ENCODE data around the gene PSKH1.

The PSKH1 gene

DNA sequence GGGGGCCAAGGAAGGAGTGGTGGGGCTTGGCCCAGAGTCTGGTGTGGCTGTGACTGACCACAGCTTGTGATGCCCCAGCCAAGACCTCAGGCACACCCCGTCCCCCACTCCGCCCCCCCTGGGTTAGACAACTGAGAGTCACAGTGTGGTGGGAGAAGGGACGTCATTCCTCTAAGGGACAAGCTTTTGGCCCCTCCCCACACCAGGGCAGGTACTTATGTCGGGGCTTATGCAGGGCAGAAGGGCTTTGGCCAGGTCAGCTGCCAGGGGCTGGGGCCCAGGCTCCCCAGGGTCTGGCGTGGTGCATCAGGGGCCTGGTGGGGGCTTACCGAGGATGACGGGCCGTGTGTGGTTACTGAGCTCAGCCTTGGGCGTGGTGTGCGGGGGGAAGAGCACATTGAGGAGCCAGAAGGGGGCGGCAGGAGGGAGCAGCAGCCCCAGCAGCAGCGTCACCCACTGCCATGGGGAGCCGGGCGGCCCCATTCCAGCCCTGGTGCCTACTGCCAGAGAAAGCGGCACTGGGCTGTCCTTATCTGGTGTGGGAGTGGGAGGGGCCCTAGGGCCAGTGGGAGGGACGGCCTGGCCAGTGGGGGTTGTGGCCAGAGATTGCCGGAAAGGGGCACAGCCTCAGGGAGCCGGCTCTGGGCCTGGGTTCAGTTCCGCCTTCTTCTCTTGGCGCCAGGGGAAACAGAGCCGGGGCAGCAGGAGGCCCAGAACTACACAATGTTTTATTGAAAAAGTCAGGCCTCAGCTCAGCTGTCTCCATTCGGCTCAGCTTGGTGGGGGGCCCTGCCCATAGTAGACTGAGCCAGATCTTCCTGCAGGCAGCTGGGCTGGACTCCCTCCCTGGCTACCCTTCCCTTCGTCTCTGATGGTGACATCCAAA is 50.8 kb downstream of the PSKH1 start, which contains the start of gene LCAT:
Gene LCAT, minus strand, starts transcription at position 502 of the 886 bp plus-strand sequence. Its CDS starts 19 bp downstream, at position 483.
- TF ChIP-seq JUND (IDR thresholded peaks at IDR 0.05; ENCODE audit: low read depth) = no peak
- in situ Hi-C loops (cut with HindIII; ENCODE audit: low pct_unique_long_range_greater_than_20kb, low sequenced_read_pairs) = no loop called here
- no peak for DNase-seq (ENCODE audit: low read depth in 1 of 2, low spot score in 1 of 2)

DNA sequence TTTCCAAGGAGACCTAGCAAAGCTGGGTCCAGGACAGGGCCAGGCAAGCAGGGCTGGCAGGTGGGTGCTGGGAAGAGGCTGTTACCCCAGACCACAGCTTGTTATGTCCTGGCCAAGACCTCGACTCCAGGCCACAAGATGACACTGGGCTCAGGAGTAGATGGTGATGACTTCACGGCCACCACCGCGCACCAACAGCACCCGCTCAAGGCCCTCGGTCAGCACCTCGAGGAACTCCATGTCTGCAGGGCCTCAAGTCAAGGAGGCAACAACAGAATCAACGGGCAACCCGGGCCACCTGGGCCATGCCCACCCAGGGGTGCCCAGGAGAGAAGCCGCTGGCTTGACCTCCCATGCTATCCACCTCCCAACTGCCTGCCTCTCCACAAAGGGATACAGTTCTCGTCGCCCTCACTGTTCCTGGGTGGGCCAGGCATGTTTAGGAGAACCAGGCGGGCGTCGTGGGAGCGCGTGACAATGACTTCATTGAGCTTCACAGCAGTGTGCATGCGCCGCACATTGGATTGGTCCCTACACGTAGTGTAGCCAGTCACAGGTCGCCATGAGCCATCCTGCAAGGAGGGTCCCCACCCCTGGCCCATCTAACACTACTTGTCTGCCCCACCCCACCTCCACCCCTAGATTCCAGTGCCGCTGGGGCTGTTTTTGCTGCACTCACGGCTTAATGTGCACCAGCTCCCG is 51.8 kb downstream of the PSKH1 start:
- DNase-seq (ENCODE audit: low read depth in 1 of 2, low spot score in 1 of 2) = no peak
- in situ Hi-C loops (cut with HindIII; ENCODE audit: low pct_unique_long_range_greater_than_20kb, low sequenced_read_pairs) = no loop called here
- TF ChIP-seq JUND (IDR thresholded peaks at IDR 0.05; ENCODE audit: low read depth) = no peak

DNA sequence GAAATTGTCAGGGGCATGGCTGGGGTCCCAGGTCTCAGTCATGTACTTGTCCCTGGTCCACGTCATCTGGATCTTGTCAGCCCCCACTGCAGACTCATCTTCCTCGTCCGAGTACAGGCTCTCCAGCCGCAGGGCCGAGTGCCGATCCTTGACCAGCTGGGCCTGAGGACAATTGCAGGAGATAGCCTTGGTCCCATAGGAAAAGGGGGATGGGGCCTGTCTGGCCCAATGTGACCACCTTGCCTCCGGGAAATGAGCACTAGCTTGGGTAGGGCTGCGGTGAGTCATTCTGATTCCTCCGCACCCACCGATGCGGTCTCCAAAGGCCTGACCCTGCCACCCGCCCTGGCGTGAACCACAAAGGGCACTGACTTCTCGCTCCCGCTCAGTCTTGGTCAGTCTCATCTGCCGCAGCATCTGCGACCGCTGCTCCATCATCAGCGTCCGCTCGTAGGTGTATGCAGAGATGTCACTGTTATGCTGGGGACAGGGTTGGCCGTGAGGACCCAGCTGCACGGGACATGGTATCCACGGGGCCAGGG is 52.4 kb downstream of the PSKH1 start:
- no peak for DNase-seq (ENCODE audit: low read depth in 1 of 2, low spot score in 1 of 2)
- no peak for TF ChIP-seq JUND (IDR thresholded peaks at IDR 0.05; ENCODE audit: low read depth)
- in situ Hi-C loops (cut with HindIII; ENCODE audit: low pct_unique_long_range_greater_than_20kb, low sequenced_read_pairs) = no loop called here

DNA sequence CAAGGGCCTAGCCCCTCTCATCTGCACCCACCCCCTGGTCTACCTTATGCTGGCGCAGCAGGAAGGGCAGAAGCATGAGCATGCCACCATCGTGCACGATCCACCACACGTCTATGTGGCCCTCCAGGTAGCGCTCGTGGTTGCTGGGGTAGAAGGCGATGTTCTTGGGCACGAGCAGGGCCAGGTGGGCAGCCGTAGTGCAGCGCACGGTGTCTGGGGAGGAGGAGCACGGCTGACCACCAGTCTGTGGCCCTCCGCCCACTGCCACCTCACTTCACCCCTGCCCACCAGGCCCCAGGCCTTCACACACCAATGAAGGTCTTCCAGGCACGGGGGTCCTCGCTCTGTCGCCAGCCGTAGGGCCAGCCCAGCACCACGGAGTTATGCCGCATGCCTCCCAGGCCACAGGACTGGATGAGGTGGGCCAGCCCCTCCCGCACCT is 53.1 kb downstream of the PSKH1 start:
- DNase-seq (ENCODE audit: low read depth in 1 of 2, low spot score in 1 of 2) = no peak
- in situ Hi-C loops (cut with HindIII; ENCODE audit: low pct_unique_long_range_greater_than_20kb, low sequenced_read_pairs) = no loop called here
- TF ChIP-seq JUND (IDR thresholded peaks at IDR 0.05; ENCODE audit: low read depth) = no peak

DNA sequence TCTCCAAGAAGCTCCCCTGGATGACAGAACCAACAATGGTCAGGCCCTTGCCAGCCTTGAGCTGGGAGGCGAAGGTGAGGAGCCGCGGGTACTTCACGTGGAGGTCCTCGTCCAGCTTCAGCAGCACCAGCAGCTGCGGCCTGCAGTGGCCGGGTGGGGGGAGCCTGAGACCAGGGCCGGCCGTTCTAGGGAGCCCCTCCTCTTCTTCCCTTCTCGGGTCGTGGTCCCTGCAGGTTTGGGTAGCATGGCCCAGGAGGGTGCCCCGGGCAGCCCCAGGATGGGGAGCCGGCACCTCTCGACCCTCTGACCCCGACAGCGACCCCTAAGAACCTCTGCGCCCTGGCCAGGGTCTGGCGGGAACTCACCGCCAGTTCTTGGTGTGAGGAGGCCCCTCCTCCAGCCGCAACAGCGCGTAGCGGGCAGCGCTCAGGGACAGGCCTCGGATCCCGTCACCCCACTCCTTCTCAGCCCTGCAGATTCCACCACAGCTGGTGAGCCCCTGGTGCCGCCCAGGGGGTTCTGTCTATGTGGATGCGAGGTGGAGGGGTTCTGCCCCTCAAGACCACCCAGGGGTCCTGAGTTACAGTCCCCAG is 54.0 kb downstream of the PSKH1 start:
- in situ Hi-C loops (cut with HindIII; ENCODE audit: low pct_unique_long_range_greater_than_20kb, low sequenced_read_pairs) = no loop called here
- no peak for DNase-seq (ENCODE audit: low read depth in 1 of 2, low spot score in 1 of 2)
- TF ChIP-seq JUND (IDR thresholded peaks at IDR 0.05; ENCODE audit: low read depth) = no peak

DNA sequence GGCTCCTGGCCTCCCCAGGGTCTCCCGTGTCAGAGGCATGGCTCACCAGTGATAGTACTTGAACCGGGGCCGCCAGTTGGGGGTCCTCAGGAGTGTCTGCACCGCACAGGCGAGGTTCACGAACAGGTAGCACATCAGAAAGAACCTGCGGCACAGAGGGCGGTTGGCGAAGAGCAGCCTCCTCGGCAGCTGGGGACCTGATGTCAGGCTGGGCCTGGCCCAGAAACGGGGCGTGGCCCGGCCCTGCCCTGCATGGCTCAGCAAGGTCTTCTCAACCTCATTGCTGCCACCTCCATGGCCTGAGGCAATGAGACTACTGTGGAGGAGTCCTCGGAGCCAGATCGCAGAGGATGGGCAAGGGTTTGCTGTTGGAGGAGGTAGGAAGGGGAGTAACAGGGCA is 55.0 kb downstream of the PSKH1 start:
- in situ Hi-C loops (cut with HindIII; ENCODE audit: low pct_unique_long_range_greater_than_20kb, low sequenced_read_pairs) = no loop called here
- no peak for TF ChIP-seq JUND (IDR thresholded peaks at IDR 0.05; ENCODE audit: low read depth)
- no peak for DNase-seq (ENCODE audit: low read depth in 1 of 2, low spot score in 1 of 2)

DNA sequence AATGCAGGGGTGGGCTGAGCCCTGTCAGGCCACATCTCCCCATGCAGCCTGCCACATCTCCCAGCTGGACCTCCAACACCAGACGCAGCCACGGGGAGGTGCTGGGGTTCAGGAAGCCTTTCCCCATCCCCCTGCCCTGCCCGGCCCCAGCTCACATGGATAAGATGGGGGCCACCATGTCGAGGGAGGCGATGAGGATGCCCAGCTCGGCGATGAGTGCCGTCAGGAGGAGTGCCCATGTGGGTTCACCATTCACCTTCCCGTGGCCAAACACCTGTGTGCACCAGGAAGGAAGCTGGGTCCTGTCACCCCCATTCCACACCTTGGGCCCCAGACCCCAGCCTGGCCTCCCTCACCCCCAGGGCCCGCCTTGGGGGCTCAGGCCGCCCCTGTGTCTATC is 56.6 kb downstream of the PSKH1 start:
- DNase-seq (ENCODE audit: low read depth in 1 of 2, low spot score in 1 of 2) = no peak
- in situ Hi-C loops (cut with HindIII; ENCODE audit: low pct_unique_long_range_greater_than_20kb, low sequenced_read_pairs) = no loop called here
- no peak for TF ChIP-seq JUND (IDR thresholded peaks at IDR 0.05; ENCODE audit: low read depth)

DNA sequence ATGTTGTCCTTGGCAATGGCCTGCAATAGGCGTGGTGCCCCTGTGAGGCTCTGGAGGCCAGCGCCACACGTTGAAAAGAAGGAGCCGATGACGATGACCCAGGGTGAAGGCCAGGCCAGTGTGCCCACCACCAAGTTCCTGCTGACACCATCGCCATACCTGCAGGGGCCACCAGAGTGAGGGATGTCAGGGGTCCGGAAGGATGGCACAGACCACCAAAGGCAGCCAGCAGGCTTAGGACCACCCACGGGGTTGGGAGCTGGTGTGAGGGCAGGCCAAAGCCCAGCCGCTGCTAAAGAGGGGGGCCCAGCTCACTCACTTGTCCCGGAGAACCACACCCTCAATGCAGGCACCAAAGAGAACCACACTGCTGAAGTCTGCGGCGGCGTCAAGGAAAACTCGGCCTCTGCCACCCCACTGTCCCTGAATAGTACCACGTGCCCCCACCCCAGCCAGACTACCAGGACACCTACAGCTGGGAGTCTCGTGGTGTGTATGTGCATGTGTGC is 57.3 kb downstream of the PSKH1 start:
- no peak for TF ChIP-seq JUND (IDR thresholded peaks at IDR 0.05; ENCODE audit: low read depth)
- DNase-seq (ENCODE audit: low read depth in 1 of 2, low spot score in 1 of 2) = no peak
- in situ Hi-C loops (cut with HindIII; ENCODE audit: low pct_unique_long_range_greater_than_20kb, low sequenced_read_pairs) = no loop called here

DNA sequence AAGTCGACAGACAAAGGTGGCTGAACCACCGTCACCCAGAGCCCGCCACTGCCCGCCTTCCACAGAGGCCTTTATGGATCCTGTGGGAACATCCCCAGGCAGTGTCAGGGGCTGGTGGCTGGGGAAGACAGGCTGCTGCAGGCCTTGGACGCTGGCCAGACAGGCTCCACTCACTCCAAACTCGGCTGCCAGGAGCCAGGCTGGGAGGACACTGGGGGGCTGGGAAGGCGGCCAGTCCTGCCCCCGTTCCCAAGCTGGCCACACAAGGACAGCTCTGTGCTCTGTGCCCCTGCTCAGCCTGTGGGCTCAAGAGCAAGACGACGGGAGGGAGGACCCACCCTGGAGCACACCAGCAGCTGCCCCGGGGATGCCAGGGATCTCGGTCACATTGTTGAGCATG is 58.4 kb downstream of the PSKH1 start:
- TF ChIP-seq JUND (IDR thresholded peaks at IDR 0.05; ENCODE audit: low read depth) = no peak
- in situ Hi-C loops (cut with HindIII; ENCODE audit: low pct_unique_long_range_greater_than_20kb, low sequenced_read_pairs) = no loop called here

DNA sequence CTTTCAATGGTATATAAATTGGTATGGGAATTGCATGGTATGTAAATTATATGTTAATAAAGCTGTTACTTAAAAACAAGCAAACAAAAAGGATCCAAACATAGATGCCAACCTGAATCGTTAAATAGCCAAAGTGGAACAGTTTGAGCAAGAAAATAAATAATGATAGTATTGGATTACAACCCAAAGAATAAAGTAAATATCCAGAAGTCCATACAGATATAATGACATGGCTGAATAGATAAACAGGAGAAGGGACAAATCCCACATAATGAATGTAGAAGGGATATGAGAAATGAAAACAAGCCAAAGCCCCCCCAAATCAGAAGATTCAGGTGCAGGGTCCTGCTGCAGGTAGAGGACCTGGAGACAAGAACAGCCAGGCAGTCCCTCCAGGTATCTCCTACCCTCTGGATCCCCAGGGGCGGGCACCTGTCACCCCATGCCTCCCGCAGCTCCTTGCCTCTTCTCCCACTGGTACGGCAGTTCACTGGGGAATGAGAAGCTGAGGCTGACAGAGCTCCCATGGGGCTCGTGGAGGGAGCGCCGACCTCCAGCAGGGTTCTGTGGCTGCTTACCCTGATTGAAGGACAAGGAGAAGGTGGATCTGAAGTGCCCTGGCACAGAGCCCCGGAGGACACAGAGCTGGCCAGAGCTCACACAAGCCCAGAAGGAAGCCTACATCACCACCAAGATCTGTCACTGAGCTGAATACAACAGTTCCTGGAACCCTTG is 60.8 kb downstream of the PSKH1 start:
- no peak for DNase-seq (ENCODE audit: low read depth in 1 of 2, low spot score in 1 of 2)
- in situ Hi-C loops (cut with HindIII; ENCODE audit: low pct_unique_long_range_greater_than_20kb, low sequenced_read_pairs) = no loop called here
- TF ChIP-seq JUND (IDR thresholded peaks at IDR 0.05; ENCODE audit: low read depth) = no peak

More for the DNA sequence above, 58.4 kb downstream of the PSKH1 start:
- no peak for DNase-seq (ENCODE audit: low read depth in 1 of 2, low spot score in 1 of 2)

DNA sequence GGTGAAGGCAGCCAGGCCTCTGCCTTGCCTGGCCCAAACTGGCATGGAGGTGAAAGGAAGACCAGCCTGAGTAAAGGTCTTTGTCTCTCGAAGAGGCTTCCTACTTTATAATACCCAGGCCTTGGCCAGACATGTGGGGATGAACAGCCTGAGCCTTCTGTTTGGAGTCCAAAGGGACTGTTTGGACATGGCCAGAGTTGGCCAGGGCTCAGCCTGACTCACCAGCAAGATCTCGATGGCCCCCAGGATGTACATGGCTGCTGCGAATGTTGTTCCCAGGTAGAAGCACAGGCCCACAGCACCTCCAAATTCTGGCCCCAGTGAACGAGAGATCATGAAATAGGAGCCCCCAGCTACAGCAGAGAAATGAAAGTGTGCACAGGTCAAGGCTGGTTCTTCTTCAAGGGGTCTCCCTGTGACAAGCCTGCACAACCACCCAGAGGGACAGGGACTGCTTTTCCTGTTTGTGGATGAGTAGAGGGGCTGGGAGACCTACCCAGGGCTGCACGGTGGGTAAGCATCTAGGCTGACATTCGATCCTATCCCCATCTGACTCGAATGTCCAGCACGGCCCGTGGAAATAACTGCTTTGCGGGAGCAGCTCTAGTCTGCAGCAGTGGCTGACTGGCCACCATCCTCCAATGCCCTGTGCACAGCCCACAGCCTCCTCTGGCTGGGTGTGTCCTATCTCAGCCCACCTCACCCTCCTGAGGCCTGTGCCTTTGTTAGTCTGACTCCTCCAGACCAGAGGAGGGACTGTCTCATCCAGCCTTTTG is 61.6 kb downstream of the PSKH1 start:
- TF ChIP-seq JUND (IDR thresholded peaks at IDR 0.05; ENCODE audit: low read depth) = no peak
- DNase-seq (ENCODE audit: low read depth in 1 of 2, low spot score in 1 of 2) = no peak
- in situ Hi-C loops (cut with HindIII; ENCODE audit: low pct_unique_long_range_greater_than_20kb, low sequenced_read_pairs) = no loop called here
